Activated T-cell treated with anti-CD3 and anti-CD28 coated beads for 24 hours (primary cell): ENCODE results near the gene USP54.

Experiments
- DNase-seq: peaks from one replicate; pipeline ENCODE4 v3.0.0-alpha.2; 2020; ENCODE audit warnings: low read depth

USP54 gene

DNA sequence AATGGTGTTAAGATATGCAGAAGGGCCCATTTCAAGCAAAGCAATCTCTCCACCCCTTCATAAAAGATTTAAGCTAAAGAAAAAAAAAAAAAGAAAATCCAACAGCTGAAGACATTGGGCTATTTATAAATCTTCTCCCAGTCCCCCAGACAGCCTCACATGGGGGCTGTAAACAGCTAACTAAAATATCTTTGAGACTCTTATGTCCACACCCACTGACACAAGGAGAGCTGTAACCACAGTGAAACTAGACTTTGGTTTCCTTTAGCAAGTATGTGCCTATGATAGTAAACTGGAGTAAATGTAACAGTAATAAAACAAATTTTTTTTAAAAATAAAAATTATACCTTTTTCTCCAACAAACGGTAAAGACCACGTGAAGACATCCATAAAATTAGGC, 123.9 kb downstream of the USP54 start:
- DNase-seq, result no peak

DNA sequence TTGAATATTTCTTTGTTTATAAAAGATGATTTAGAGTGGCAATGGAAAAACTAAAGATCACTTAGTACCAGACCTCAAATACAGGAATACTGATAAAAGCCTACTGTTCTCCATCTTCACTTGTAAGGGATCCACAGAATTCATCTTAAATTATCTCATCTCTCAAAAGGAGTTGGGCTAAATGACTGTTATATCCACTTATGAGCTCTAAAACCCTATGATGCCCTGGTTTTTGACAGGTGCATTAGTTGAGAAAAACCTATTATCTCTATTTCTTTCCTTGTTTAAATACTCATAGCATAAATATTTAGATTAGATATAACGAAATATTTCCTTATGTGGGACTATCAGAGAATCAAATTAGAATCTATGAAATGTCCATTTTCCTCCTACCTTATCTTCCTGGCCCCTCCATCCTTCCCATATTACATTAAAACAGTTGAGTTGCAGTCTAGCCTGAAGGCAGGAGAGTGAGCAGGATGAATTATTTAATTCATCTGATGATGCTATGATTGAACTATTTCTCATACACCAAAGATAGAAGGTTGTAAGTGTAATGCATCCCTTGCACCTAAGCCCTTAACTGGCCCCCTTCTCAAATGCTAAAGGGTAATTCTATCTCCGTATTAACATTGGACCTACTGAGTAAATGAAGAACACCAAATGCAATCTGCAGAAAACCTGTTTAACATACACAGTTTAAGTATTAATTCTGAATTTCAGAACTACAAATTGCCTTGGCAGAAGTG, 125.0 kb downstream of the USP54 start:
- DNase-seq, result no peak

DNA sequence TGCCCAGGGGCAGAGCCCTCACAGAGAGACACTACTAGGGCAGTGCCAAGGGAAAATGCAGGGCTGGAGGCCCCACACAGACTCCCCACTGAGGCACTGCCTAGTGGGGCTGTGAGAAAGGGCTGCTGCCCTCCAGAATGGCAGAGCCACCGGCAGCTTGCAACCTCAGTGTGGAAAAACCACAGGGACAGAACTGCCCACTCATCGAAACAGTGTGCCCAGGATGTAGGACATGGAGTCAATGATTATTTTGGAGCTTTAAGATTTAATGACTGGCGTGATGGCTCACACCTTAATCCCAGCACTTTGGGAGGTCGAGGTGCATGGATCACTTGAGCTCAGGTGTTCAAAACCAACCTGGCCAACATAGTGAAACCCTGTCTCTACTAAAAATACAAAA, 130.2 kb downstream of the USP54 start:
- no peak for DNase-seq

GRCh38 chr10:73459683-73460314, 131.3 kb downstream of the USP54 start:
- DNase-seq, result no peak

DNA sequence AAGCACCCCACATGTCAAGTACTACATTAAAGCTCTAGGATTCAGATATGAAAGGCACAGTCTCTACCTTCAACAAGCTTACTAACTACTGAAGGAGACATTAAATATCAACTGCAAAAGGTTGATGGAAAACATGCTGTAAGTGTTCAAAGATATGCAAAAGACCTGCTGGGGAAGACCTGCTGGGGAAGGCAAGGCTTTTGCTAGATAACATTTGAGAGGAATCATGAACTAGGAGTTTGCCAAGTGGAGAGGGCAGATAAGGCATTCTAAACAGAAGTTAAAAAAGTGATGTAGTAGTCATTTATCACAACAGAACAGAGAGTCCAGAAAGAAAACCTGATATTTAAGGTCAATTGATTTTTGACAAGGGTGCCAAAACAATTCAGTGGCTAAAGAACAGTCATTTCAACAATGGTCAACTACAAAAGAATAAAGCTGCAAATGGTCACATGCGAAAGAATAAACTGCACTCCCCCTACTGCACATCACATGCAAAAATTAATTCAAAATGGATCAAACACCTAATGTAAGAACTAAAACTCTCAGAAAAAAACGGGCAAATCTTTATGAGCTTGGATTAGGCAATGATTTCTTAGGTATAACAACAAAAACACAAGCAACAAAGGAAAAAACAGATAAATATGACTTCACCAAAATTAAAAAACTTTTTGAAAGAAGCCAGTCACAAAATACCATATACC, 134.8 kb downstream of the USP54 start:
- DNase-seq, result no peak

DNA sequence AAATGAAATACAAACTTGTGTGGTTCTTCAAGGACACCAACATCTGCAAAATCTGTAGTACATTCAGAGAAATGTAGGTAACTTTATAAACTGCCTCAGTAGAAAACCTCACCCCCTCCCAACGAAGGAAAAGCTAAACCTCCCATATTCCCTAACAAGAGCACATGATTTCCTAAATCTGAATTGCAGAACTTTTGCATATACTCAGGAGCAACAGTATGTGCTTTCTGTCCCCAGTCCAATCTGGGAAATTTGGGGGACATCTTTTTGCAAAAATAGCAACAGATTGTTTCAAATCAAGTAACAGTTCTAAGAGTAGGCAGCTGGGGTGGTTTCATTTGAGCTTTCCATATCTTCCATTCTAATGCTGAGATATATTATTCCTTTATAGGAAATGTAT, 142.0 kb downstream of the USP54 start:
- no peak for DNase-seq

DNA sequence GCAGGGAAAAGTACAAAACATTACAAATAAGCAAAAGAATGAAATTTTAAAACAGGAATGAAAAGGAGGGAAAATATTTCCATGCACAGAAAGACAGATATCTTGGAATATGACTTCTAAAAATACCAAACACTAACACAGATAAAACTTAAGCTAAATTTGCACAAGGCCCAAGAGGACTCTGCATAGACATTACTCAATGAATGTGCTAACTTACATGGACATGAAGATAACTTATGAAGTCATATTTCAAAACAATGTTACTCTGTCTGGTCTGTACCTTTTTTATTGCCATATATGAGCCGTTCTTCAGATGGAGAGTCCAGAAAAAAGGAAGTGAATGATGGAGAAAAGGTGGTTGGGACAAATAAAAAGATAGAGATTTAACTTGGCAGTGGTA, 142.8 kb downstream of the USP54 start:
- no peak for DNase-seq
